NB4 (cell line): Measurements from ENCODE around the gene LCNL1.

ENCODE experiments used
- CTCF ChIP-seq: IDR thresholded peaks from one replicate; pipeline ENCODE4 v1.5.1; 2012; ENCODE audit warnings: low read depth, low read length
- MAX ChIP-seq: IDR thresholded peaks from 2 replicates; pipeline ENCODE4 v1.6.1; 2011; ENCODE audit warnings: low read depth, low read length
- POLR2A ChIP-seq: IDR thresholded peaks from 2 replicates; pipeline ENCODE4 v1.6.1; 2011; ENCODE audit warnings: mild to moderate bottlenecking; ENCODE audit not compliant: insufficient read length; ENCODE audit errors: extremely low read depth

GRCh38 chr9:136963751-136964150 lies 19.0 kb upstream of the LCNL1 start:
- TF ChIP-seq POLR2A (no peak), CTCF (no peak), MAX (no peak)
